Activated B cell treated with CpG ODN at 0.5 μM for 24 hours (primary cell): ENCODE data around the gene TAP1. TPM values are rescaled to one million over a fixed set of nuclear protein-coding genes. Genes with fewer than 3 reads are reported as not detected.

Source experiments
- ATAC-seq: fragments of 200-7000 bp; cut with Tn5 transposase; one replicate; pipeline ENCODE4 v1.10.0; 2021; ENCODE audit warnings: low read depth, mild to moderate bottlenecking, moderate library complexity
- CTCF ChIA-PET: fragments of 350-600 bp; sonication (Branson Sonifier 250); formaldehyde crosslinking; loops from one replicate; lab custom pipeline; 2021; ENCODE audit warnings: antibody characterized with exemption; lab: Charles Lee
- POLR2A ChIA-PET: fragments of 350-600 bp; sonication (Branson Sonifier 250); formaldehyde crosslinking; loops from one replicate; lab custom pipeline; 2021; ENCODE audit warnings: antibody characterized with exemption; lab: Charles Lee
- DNase-seq: peaks from one replicate; pipeline ENCODE4 v3.0.0; 2022
- H3K27ac Mint-ChIP-seq: one replicate; pipeline ENCODE4 v1.8.0; 2020; ENCODE audit warnings: mixed read lengths
- H3K27me3 Mint-ChIP-seq: one replicate; pipeline ENCODE4 v1.8.0; 2021; ENCODE audit warnings: mixed read lengths
- H3K36me3 Mint-ChIP-seq: one replicate; pipeline ENCODE4 v1.8.0; 2021; ENCODE audit warnings: low read depth, mixed read lengths
- H3K4me1 Mint-ChIP-seq: one replicate; pipeline ENCODE4 v1.8.0; 2021; ENCODE audit warnings: mixed read lengths
- H3K4me3 Mint-ChIP-seq: one replicate; pipeline ENCODE4 v1.8.0; 2020; ENCODE audit warnings: mild to moderate bottlenecking, mixed read lengths
- H3K9me3 Mint-ChIP-seq: one replicate; pipeline ENCODE4 v1.8.0; 2020; ENCODE audit warnings: mixed read lengths
- CTCF ChIP-seq: fragments of 200-600 bp; IDR thresholded peaks from one replicate; pipeline ENCODE4 v1.8.0; 2022; ENCODE audit warnings: antibody characterized with exemption, mild to moderate bottlenecking
- intact Hi-C: fragments of 100-400 bp; cut with micrococcal nuclease; formaldehyde crosslinking; loops from one replicate; pipeline ENCODE4 v1.15.1; 2024
- total RNA-seq: library from RNA; stranded (reverse); gene quantifications from 2 replicates; pipeline ENCODE4 v1.2.3, GENCODE V29; 2022

TAP1 gene
- total RNA-seq, 1 donor from 2014 or later: 151 TPM

- Mint-ChIP-seq H3K36me3 (peaks cover 80% of the 10 kb centered on the region), H3K4me1 (peaks cover 80% of the 10 kb centered on the region), H3K27ac (peak overlapping the region; percentile 1), H3K4me3 (peak overlapping the region; percentile 35), H3K9me3 (no peaks in the 10 kb centered on the region), H3K27me3 (no peaks in the 10 kb centered on the region)
- intact Hi-C loops: no loop called here
- ChIA-PET CTCF (interaction anchor here (0.6 to 1.7 kb wide), 3 partner anchors 33 to 292 kb away, joined by 3 to 7 read pairs (median 6); no protein-coding TSS in a partner anchor), POLR2A (interaction anchor here (0.8 to 2.9 kb wide), 2 partner anchors 14 to 19 kb away, joined by 3 to 17 read pairs; partner anchors contain the start of genes PSMB9 and TAP1)
- DNase-seq (no peak), ATAC-seq (no peak)
- TF ChIP-seq CTCF: no peak
Observed at GRCh38 chr6:32835167-32835893, 18.2 kb downstream of the TAP1 start.

DNA sequence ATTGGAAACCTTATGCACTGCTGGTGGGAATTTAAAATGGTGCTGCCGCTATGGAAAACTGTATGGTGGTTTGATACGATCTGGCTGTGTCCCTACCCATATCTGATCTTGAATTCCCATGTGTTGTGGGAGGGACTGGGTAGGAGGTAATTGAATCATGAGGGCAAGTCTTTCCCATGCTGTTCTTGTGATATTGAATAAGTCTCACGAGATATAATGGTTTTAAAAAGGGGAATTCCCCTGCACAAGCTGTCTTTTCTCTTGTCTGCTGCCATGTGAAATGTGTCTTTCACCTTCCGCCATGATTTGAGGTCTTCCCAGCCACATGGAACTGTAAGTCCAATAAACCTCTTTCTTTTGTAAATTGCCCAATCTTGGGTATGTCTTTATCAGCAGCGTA, 19.8 kb downstream of the TAP1 start:
- ATAC-seq (no peak), DNase-seq (no peak)
- peak overlapping the region; percentile 38 for H3K27ac Mint-ChIP-seq
- no peaks in the 10 kb centered on the region for H3K9me3 Mint-ChIP-seq
- no peak for TF ChIP-seq CTCF
- intact Hi-C loops: no loop called here
- H3K27me3 Mint-ChIP-seq: no peaks in the 10 kb centered on the region
- POLR2A ChIA-PET: interaction anchor here (2.9 kb wide), 1 partner anchor 20 kb away, joined by 17 read pairs; the partner anchor contains the start of genes PSMB9 and TAP1
- H3K36me3 Mint-ChIP-seq: peaks cover 93% of the 10 kb centered on the region
- CTCF ChIA-PET: interaction anchor here (1.7 kb wide), 1 partner anchor 34 kb away, joined by 7 read pairs; no protein-coding TSS in a partner anchor
- no peak overlapping the region for H3K4me3 Mint-ChIP-seq
- H3K4me1 Mint-ChIP-seq: peaks cover 63% of the 10 kb centered on the region

DNA sequence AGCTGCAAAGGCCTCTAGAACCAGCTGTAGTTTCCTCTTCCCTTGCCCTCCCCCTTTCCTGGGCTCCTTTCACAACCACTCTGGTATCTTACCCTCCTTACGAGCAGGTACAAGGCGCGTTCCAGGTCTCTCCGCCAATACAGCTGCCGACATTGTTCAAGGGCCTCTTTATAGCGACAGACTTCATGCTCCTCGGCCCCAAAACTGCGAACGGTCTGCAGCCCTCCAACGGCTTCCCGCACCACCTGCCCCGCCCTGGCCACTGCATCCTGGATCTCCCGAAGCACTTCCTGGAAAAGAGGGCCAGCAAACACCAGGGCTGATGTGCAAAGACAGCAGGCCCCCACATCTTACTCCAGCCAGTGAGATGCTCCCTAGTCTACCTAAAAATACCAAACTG, 21.0 kb downstream of the TAP1 start:
- ChIA-PET POLR2A (interaction anchor here (0.5 to 1.2 kb wide), 2 partner anchors 8 to 21 kb away, joined by 3 read pairs; partner anchors contain the start of gene TAP1), CTCF (interaction anchor here (1.2 kb wide), 1 partner anchor 21 kb away, joined by 3 read pairs; the partner anchor contains the start of gene TAP1)
- intact Hi-C loops: no loop called here
- Mint-ChIP-seq H3K4me3 (no peak overlapping the region), H3K27me3 (no peaks in the 10 kb centered on the region), H3K4me1 (peaks cover 59% of the 10 kb centered on the region), H3K36me3 (peaks cover 97% of the 10 kb centered on the region), H3K27ac (no peak overlapping the region), H3K9me3 (no peaks in the 10 kb centered on the region)
- TF ChIP-seq CTCF: no peak
- DNase-seq: no peak
- no peak for ATAC-seq

GRCh38 chr6:32830936-32831335, 22.6 kb downstream of the TAP1 start:
- H3K4me1 Mint-ChIP-seq: peaks cover 46% of the 10 kb centered on the region
- ChIA-PET CTCF (interaction anchor here (1.3 kb wide), 1 partner anchor 37 kb away, joined by 5 read pairs; no protein-coding TSS in a partner anchor), POLR2A (interaction anchor here (1.0 kb wide), 2 partner anchors 9 to 14 kb away, joined by 3 to 4 read pairs; no protein-coding TSS in a partner anchor)
- peaks cover 96% of the 10 kb centered on the region for H3K36me3 Mint-ChIP-seq
- DNase-seq (no peak), ATAC-seq (no peak)
- no peak overlapping the region for H3K27ac Mint-ChIP-seq
- no peaks in the 10 kb centered on the region for H3K27me3 Mint-ChIP-seq
- no peak for TF ChIP-seq CTCF
- intact Hi-C loops: no loop called here
- no peaks in the 10 kb centered on the region for H3K9me3 Mint-ChIP-seq
- H3K4me3 Mint-ChIP-seq: no peak overlapping the region

- H3K36me3 Mint-ChIP-seq: peaks cover 87% of the 10 kb centered on the region
- no peak overlapping the region for H3K27ac Mint-ChIP-seq
- H3K4me3 Mint-ChIP-seq: no peak overlapping the region
- intact Hi-C loops: no loop called here
- ATAC-seq: no peak
- no peak for TF ChIP-seq CTCF
- peaks cover 37% of the 10 kb centered on the region for H3K4me1 Mint-ChIP-seq
- ChIA-PET POLR2A (interaction anchor here (1.0 to 4.8 kb wide), 2 partner anchors 8 to 15 kb away, joined by 4 to 27 read pairs; partner anchors contain the start of gene TAP2), CTCF (interaction anchor here (5.3 kb wide), 1 partner anchor 9 kb away, joined by 44 read pairs; the partner anchor contains the start of gene TAP2)
- H3K27me3 Mint-ChIP-seq: no peaks in the 10 kb centered on the region
- no peak for DNase-seq
- no peaks in the 10 kb centered on the region for H3K9me3 Mint-ChIP-seq
Observed at GRCh38 chr6:32830017-32830416, 23.5 kb downstream of the TAP1 start.
